Aorta (tissue), 5 donors: Measurements from ENCODE around the gene KCTD8. TPM values are rescaled to one million over a fixed set of nuclear protein-coding genes. Genes with fewer than 3 reads are reported as not detected.

Experiments used
- ATAC-seq: fragments of 200-7000 bp; cut with Tn5 transposase; one replicate; pipeline ENCODE4 v1.9.1; 2022; ENCODE audit warnings: moderate library complexity; ENCODE audit not compliant: low FRiP score
- DNase-seq, 2 donors: peaks; one replicate each; pipeline ENCODE4 v3.0.0-alpha.2; 2020
- H3K27ac ChIP-seq, 2 donors: one replicate each; pipeline ENCODE4 v1.5.1; 2013; ENCODE audit warnings: low read length in 2 of 2, mild to moderate bottlenecking in 2 of 2, moderate library complexity in 2 of 2, control low read depth in 1 of 2, inconsistent platforms in 1 of 2, low read depth in 1 of 2
- H3K27me3 ChIP-seq, 2 donors: one replicate each; pipeline ENCODE4 v1.6.1; 2013; ENCODE audit warnings: control low read depth in 1 of 2, low read length in 1 of 2, mild to moderate bottlenecking in 1 of 2, moderate library complexity in 1 of 2; ENCODE audit not compliant: insufficient read depth in 2 of 2, control insufficient read depth in 1 of 2
- H3K36me3 ChIP-seq, 2 donors: one replicate each; pipeline ENCODE4 v1.6.1; 2013; ENCODE audit warnings: control low read depth in 1 of 2, low read length in 1 of 2, mild to moderate bottlenecking in 1 of 2; ENCODE audit not compliant: insufficient read depth in 2 of 2, control insufficient read depth in 1 of 2
- H3K4me1 ChIP-seq, 2 donors: one replicate each; pipeline ENCODE4 v1.6.1; 2013; ENCODE audit warnings: low read length in 2 of 2, control low read depth in 1 of 2, mild to moderate bottlenecking in 1 of 2, moderate library complexity in 1 of 2; ENCODE audit not compliant: insufficient read depth in 2 of 2, control insufficient read depth in 1 of 2
- H3K4me3 ChIP-seq, 2 donors: one replicate each; pipeline ENCODE4 v1.5.1; 2013; ENCODE audit warnings: low read length in 2 of 2, control low read depth in 1 of 2, mild to moderate bottlenecking in 1 of 2
- H3K9me3 ChIP-seq: one replicate; pipeline ENCODE4 v1.6.1; 2013; ENCODE audit warnings: mild to moderate bottlenecking, low read length; ENCODE audit not compliant: control insufficient read depth
- WGBS, 2 donors: extraction: QIAGEN DNeasy Blood & Tissue Kit; methylation state at CpG; one replicate each; pipeline ENCODE4 v1.1.7; 2013; 5-methylcytosine and 5-hydroxymethylcytosine counted together
- intact Hi-C, 2 donors: fragments of 100-400 bp; cut with DNase I; formaldehyde crosslinking; loops; one replicate each; pipeline versions ENCODE4 v1.14.2 to v1.15.0; 2022
- polyA plus RNA-seq, 2 donors: library from polyadenylated mRNA; stranded (reverse); fragments of 200-250 nt; gene quantifications; one replicate each; pipeline ENCODE4 v1.2.3, GENCODE V29; 2013
- total RNA-seq, 2 donors: library from RNA; stranded (reverse); fragmentation: NEBNext Ultra II Directional; extraction: Animal tissue kit (Norgen Biotek cat#: 25700); gene quantifications; one replicate each; pipeline ENCODE4 v1.2.1, GENCODE V29; 2021
- donor health status: healthy with polysubstance abuse.
- donor health status: Bipolar disorder and iron deficiency.
- donor health status: DM: no; HTN: no; CAD: no.
- donor health status: DM: no; HTN: no; CAD: no.
- donor health status: DM: yes; HTN: yes; CAD: no.

Gene KCTD8
- total and polyA plus RNA-seq, 4 donors: 0.15 to 4.8 (median 0.75) TPM; not detected in 1

DNA sequence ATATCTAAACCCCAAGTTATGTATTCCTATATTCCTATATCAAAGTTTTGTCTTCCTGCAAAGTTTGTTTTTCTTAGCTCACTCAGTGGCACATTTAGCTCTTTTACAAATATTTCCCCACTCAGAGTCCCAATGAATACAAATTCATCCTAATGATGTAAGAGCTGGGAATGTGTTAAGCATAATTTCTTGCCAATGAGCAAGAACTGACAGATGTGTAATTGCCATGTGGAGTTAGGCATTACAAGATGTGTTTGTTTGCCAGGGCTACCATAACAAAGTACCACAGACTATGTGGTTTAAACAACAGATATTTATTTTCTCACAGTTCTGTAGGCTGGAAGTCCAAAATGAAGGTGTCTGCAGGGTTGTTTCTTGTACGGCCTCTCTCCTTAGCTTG, 302.1 kb downstream of the KCTD8 start:
- DNase-seq: no peak
- Histone ChIP-seq H3K4me3 (no peak overlapping the region), H3K9me3 (peaks cover 1% of the 10 kb centered on the region), H3K4me1 (no peaks in the 10 kb centered on the region), H3K27me3 (no peaks in the 10 kb centered on the region), H3K27ac (no peak overlapping the region), H3K36me3 (no peaks in the 10 kb centered on the region)
- WGBS, 2 donors: 96 to 98% methylated on average over 1 of the region's 1 CpG
- intact Hi-C loops: no loop called here
- ATAC-seq: no peak

DNA sequence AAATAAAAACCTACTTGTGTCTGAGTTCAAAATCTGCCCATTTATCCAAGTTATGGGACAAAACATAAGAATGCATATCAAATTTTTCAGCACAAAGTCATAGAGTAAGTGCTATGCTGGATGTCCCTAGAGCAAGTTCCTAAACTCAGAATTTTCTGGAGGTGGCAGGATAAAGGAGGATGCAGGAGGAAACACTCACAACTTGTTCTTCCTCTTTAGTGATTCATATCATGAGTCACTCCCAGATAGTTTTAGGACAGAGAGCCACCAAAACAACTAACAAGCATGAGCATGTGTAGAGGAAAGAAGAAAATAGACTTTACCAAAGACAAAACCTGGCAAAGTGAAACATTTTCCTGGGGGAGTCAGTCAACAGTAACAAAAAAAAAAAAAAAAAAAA, 302.7 kb downstream of the KCTD8 start:
- Histone ChIP-seq H3K36me3 (no peaks in the 10 kb centered on the region), H3K4me1 (no peaks in the 10 kb centered on the region), H3K9me3 (peaks cover 1% of the 10 kb centered on the region), H3K4me3 (no peak overlapping the region), H3K27ac (no peak overlapping the region), H3K27me3 (no peaks in the 10 kb centered on the region)
- ATAC-seq: no peak
- intact Hi-C loops: no loop called here
- no peak for DNase-seq

DNA sequence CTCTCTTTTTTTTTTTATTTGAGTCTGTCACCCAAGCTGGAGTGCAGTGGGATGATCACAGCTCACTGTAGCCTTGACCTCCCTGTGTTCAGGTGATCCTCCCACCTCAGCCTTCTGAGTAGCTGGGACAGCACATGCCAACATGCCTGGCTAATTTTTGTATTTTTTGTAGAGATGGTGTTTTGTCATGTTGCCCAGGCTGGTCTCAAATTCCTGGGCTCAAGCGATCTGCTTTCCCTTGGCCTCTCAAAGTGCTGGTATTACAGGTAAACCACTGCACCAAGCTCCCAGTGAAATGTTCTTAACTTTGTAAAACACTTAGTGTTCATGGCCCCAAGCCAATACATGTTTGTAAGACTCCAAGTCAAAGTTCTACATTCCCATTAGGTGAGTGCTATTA, 316.1 kb downstream of the KCTD8 start:
- Histone ChIP-seq H3K4me1 (no peaks in the 10 kb centered on the region), H3K4me3 (no peak overlapping the region), H3K36me3 (no peaks in the 10 kb centered on the region), H3K27ac (no peak overlapping the region), H3K9me3 (no peaks in the 10 kb centered on the region), H3K27me3 (no peaks in the 10 kb centered on the region)
- DNase-seq: no peak
- WGBS, 2 donors: 88 to 94% methylated on average over 1 of the region's 1 CpG
- ATAC-seq: no peak
- intact Hi-C loops: no loop called here

Other genes starting within 250 kb of the KCTD8 start
- not detected for gene YIPF7, start 202.8 kb upstream of the KCTD8 start, total RNA-seq
- not detected for gene YIPF7, start 202.8 kb upstream of the KCTD8 start, polyA plus RNA-seq
- 10 to 100 TPM in 1 of 2 donors, 1 to 10 TPM in 1; 9.6 to 11.5 TPM for gene GUF1, start 229.6 kb upstream of the KCTD8 start, total RNA-seq
- 1 to 10 TPM; 6.3 to 9.8 TPM for gene GUF1, start 229.6 kb upstream of the KCTD8 start, polyA plus RNA-seq